ENCODE measurements around the gene CSNK1G2.

CSNK1G2 gene

GRCh38 chr19:1920644-1921043, 20.3 kb upstream of the CSNK1G2 start:
- DNase-seq: no peak

GRCh38 chr19:1921326-1921725, 19.6 kb upstream of the CSNK1G2 start:
- no peak for DNase-seq

- DNase-seq: no peak
Measured at GRCh38 chr19:1921825-1922224, 19.1 kb upstream of the CSNK1G2 start.

GRCh38 chr19:1922803-1923202, 18.2 kb upstream of the CSNK1G2 start:
- no peak for DNase-seq

GRCh38 chr19:1923319-1923718, 17.7 kb upstream of the CSNK1G2 start:
- no peak for DNase-seq

GRCh38 chr19:1924320-1924961, 16.5 kb upstream of the CSNK1G2 start:
- no peak for DNase-seq

GRCh38 chr19:1925544-1925943, 15.4 kb upstream of the CSNK1G2 start:
- no peak for DNase-seq

GRCh38 chr19:1929021-1929742, 11.8 kb upstream of the CSNK1G2 start:
- peak; percentile 70 for DNase-seq

- no peak for DNase-seq
Measured at GRCh38 chr19:1931445-1931844, 9.5 kb upstream of the CSNK1G2 start.

GRCh38 chr19:1932395-1932794, 8.6 kb upstream of the CSNK1G2 start:
- no peak for DNase-seq

GRCh38 chr19:1933244-1933643, 7.7 kb upstream of the CSNK1G2 start:
- DNase-seq: no peak

GRCh38 chr19:1933942-1934341, 7.0 kb upstream of the CSNK1G2 start:
- no peak for DNase-seq

GRCh38 chr19:1935484-1936208, 5.3 kb upstream of the CSNK1G2 start:
- no peak for DNase-seq

GRCh38 chr19:1936430-1936829, 4.5 kb upstream of the CSNK1G2 start:
- DNase-seq: no peak

- no peak for DNase-seq
Measured at GRCh38 chr19:1936916-1937610, 3.9 kb upstream of the CSNK1G2 start.

- no peak for DNase-seq
Measured at GRCh38 chr19:1938071-1938470, 2.9 kb upstream of the CSNK1G2 start.

- DNase-seq: peak; percentile 43
Measured at GRCh38 chr19:1942078-1942933, 1.3 kb downstream of the CSNK1G2 start.

GRCh38 chr19:1942934-1943555, 2.1 kb downstream of the CSNK1G2 start:
- DNase-seq: no peak

- no peak for DNase-seq
Measured at GRCh38 chr19:1943661-1944087, 2.7 kb downstream of the CSNK1G2 start.

- no peak for DNase-seq
Measured at GRCh38 chr19:1944088-1944915, 3.3 kb downstream of the CSNK1G2 start.
